NB4 (cell line): ENCODE results near the gene RNF11.
A peak's percentile ranks its signal among the peaks of the same experiment; 100 is the strongest.
"Not testable (repeated sequence)": the region's sequence is repeated elsewhere in the genome, so short reads cannot be mapped to it uniquely, and the experiment has no call there.

Experiments used
- DNase-seq: peaks from one replicate; pipeline ENCODE4 v3.0.0; 2010; ENCODE audit warnings: low read depth
- H3K4me3 ChIP-seq: one replicate; pipeline ENCODE4 v1.5.1; 2011; ENCODE audit warnings: mild to moderate bottlenecking, low read depth, low read length, moderate library complexity
- CTCF ChIP-seq: IDR thresholded peaks from one replicate; pipeline ENCODE4 v1.5.1; 2012; ENCODE audit warnings: low read depth, low read length
- MAX ChIP-seq: IDR thresholded peaks from 2 replicates; pipeline ENCODE4 v1.6.1; 2011; ENCODE audit warnings: low read depth, low read length
- MYC ChIP-seq: IDR thresholded peaks from 2 replicates; pipeline ENCODE4 v1.6.1; 2011; ENCODE audit warnings: low read depth, low read length
- POLR2A ChIP-seq: IDR thresholded peaks from 2 replicates; pipeline ENCODE4 v1.6.1; 2011; ENCODE audit warnings: mild to moderate bottlenecking; ENCODE audit not compliant: insufficient read length; ENCODE audit errors: extremely low read depth

RNF11 gene

GRCh38 chr1:51231896-51232295 is 4.2 kb upstream of the RNF11 start:
- DNase-seq: no peak
- TF ChIP-seq CTCF (no peak), MYC (no peak), MAX (no peak), POLR2A (no peak)
- H3K4me3 ChIP-seq: no peak overlapping the region

- not testable (repeated sequence) for H3K4me3 ChIP-seq
- peak; percentile 28 for DNase-seq
These were observed 1.8 kb upstream of the RNF11 start for GRCh38 chr1:51234236-51234635.

- no peak for TF ChIP-seq MYC
- no peak for TF ChIP-seq MAX
- TF ChIP-seq POLR2A: no peak
- TF ChIP-seq CTCF: no peak
- no peak overlapping the region for H3K4me3 ChIP-seq
- peak; percentile 64 for DNase-seq
These were observed 1.2 kb upstream of the RNF11 start for GRCh38 chr1:51234721-51235425.

GRCh38 chr1:51236531-51237350 is 668 bp downstream of the RNF11 start:
- TF ChIP-seq POLR2A: no peak
- no peak; the same call in 1 of the 2 replicates for TF ChIP-seq MAX
- TF ChIP-seq MYC: no peak
- TF ChIP-seq CTCF: no peak
- H3K4me3 ChIP-seq: peak overlapping the region; percentile 75
- peak; percentile 50 for DNase-seq

GRCh38 chr1:51237351-51238033 is 1.4 kb downstream of the RNF11 start:
- DNase-seq: no peak
- H3K4me3 ChIP-seq: peak overlapping the region; percentile 75
- no peak for TF ChIP-seq CTCF
- no peak for TF ChIP-seq MYC
- no peak for TF ChIP-seq POLR2A
- TF ChIP-seq MAX: no peak

- no peak for DNase-seq
- TF ChIP-seq MYC (no peak), MAX (no peak), POLR2A (no peak), CTCF (no peak)
- peak overlapping the region; percentile 75 for H3K4me3 ChIP-seq
These were observed 1.9 kb downstream of the RNF11 start for GRCh38 chr1:51238034-51238403.
